ENCODE data around the gene NUDCD3.

DNA sequence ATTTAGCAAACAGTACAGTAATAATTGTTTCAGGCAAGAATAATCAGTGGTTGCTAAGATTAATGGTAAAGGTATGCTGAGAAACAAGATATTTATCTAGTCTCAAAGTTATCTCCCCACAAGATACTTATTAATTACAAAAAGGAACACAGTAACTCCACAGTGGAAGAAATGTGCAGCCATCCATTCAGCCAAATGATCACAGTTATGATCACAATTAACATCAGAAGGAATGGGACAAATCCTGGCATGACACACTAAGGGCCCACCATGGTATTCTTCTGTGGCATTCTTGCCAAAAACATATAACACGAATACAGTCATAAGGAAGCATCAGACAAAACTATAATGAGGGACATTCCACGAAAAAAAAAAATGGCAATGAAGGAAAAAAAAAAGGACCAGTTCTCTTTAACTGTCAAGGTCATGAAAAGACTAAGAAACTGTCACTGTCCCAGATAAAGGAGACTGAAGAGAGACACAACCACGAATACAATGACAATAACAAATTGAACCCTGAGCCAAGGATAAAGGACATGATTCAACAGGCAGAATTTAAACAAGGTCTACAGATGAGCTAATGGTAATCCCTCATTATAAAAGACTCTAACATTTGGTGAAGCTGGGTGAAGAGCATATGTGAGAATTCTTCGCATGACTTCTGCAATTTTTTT lies 20.9 kb downstream of the NUDCD3 start:
- TF ChIP-seq, protein P1, sequence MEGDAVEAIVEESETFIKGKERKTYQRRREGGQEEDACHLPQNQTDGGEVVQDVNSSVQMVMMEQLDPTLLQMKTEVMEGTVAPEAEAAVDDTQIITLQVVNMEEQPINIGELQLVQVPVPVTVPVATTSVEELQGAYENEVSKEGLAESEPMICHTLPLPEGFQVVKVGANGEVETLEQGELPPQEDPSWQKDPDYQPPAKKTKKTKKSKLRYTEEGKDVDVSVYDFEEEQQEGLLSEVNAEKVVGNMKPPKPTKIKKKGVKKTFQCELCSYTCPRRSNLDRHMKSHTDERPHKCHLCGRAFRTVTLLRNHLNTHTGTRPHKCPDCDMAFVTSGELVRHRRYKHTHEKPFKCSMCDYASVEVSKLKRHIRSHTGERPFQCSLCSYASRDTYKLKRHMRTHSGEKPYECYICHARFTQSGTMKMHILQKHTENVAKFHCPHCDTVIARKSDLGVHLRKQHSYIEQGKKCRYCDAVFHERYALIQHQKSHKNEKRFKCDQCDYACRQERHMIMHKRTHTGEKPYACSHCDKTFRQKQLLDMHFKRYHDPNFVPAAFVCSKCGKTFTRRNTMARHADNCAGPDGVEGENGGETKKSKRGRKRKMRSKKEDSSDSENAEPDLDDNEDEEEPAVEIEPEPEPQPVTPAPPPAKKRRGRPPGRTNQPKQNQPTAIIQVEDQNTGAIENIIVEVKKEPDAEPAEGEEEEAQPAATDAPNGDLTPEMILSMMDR (IDR thresholded peaks at IDR 0.05) = no peak
- no peak for TF ChIP-seq POLR2AphosphoS5 (IDR thresholded peaks at IDR 0.05; ENCODE audit: low read depth, low read length)
- TF ChIP-seq SIN3A (IDR thresholded peaks at IDR 0.05; ENCODE audit: borderline replicate concordance, insufficient read depth, low read depth, low read length) = no peak
